Psoas muscle (tissue), 8 donors: ENCODE results near the gene SPINK7. TPM values are rescaled to one million over a fixed set of nuclear protein-coding genes. Genes with fewer than 3 reads are reported as not detected.

Experiments
- ATAC-seq, 4 donors: fragments of 200-7000 bp; cut with Tn5 transposase; one replicate each; pipeline ENCODE4 v1.9.1; 2020; ENCODE audit warnings: moderate library complexity in 3 of 4, mild to moderate bottlenecking in 2 of 4
- DNase-seq, 2 donors: peaks; one replicate each; pipeline ENCODE4 v3.0.0-alpha.2; 2020
- H3K27ac ChIP-seq: fragments of 200-600 bp; one replicate; pipeline ENCODE4 v1.8.0; 2022
- H3K27me3 ChIP-seq, 3 donors: fragments of 200-600 bp in 1 of 3; one replicate each; pipeline versions ENCODE4 v1.6.1 to v1.8.0; 2013 to 2022; ENCODE audit warnings: low read length in 2 of 3, mild to moderate bottlenecking in 2 of 3, moderate library complexity in 1 of 3; ENCODE audit not compliant: insufficient read depth in 3 of 3
- H3K36me3 ChIP-seq, 2 donors: fragments of 200-600 bp in 1 of 2; one replicate each; pipeline versions ENCODE4 v1.6.1 to v1.8.0; 2013 to 2022; ENCODE audit warnings: low read depth in 1 of 2, mild to moderate bottlenecking in 1 of 2, moderate library complexity in 1 of 2; ENCODE audit not compliant: insufficient read depth in 1 of 2
- H3K4me1 ChIP-seq: fragments of 200-600 bp; one replicate; pipeline ENCODE4 v1.8.0; 2022
- H3K4me3 ChIP-seq: fragments of 200-600 bp; one replicate; pipeline ENCODE4 v1.8.0; 2022; ENCODE audit warnings: mild to moderate bottlenecking
- H3K9me3 ChIP-seq: fragments of 200-600 bp; one replicate; pipeline ENCODE4 v1.8.0; 2022
- CTCF ChIP-seq: fragments of 200-600 bp; IDR thresholded peaks from one replicate; pipeline ENCODE4 v1.8.0; 2022; ENCODE audit warnings: antibody characterized with exemption
- WGBS, 3 donors: extraction: QIAGEN DNeasy Blood & Tissue Kit; methylation state at CpG; one replicate each; pipeline versions ENCODE4 v1.1.6 to v1.1.7; 2013; 5-methylcytosine and 5-hydroxymethylcytosine counted together
- intact Hi-C, 2 donors: fragments of 100-400 bp; cut with DNase I; formaldehyde crosslinking; loops; one replicate each; pipeline versions ENCODE4 v1.11.0 to v1.14.2; 2022
- polyA plus RNA-seq, 3 donors: library from polyadenylated mRNA; stranded (reverse); fragments of 200-250 nt; gene quantifications; one replicate each; pipeline ENCODE4 v1.2.3, GENCODE V29; 2013
- total RNA-seq, 4 donors: library from RNA; stranded (reverse); fragmentation: NEBNext Ultra II Directional in 2 of 4; extraction: Animal tissue kit (Norgen Biotek cat#: 25700) in 2 of 4; gene quantifications; one replicate each; pipeline versions ENCODE4 v1.2.1 to v1.2.4, GENCODE V29; 2021 to 2023
- donor health status: healthy with polysubstance abuse.
- donor health status: DM: no; HTN: no; CAD: no; lungs with moderate emphysema.
- donor health status: Bipolar disorder and iron deficiency.
- donor health status: healthy.
- donor health status: DM: yes; HTN: yes; CAD: no.
- donor health status: DM: no; HTN: no; CAD: no.
- donor health status: DM: no; HTN: no; CAD: no.
- donor health status: DM: yes; HTN: yes; CAD: no.

The SPINK7 gene
- total and polyA plus RNA-seq, 7 donors: not detected

- ATAC-seq (no peak), DNase-seq (no peak)
- Histone ChIP-seq H3K4me3 (no peak overlapping the region), H3K36me3 (no peaks in the 10 kb centered on the region), H3K4me1 (no peaks in the 10 kb centered on the region), H3K27ac (no peak overlapping the region), H3K27me3 (no peaks in the 10 kb centered on the region), H3K9me3 (no peaks in the 10 kb centered on the region)
- intact Hi-C loops: no loop called here
- peak; percentile 10 for TF ChIP-seq CTCF
- 55 to 66% (median 59%) methylated on average over 6 of the region's 6 CpGs for WGBS, 3 donors
Observed at GRCh38 chr5:148290271-148291195, 21.7 kb upstream of the SPINK7 start.

GRCh38 chr5:148297731-148298130, 14.5 kb upstream of the SPINK7 start:
- no peaks in the 10 kb centered on the region for H3K9me3 ChIP-seq
- H3K4me3 ChIP-seq: no peak overlapping the region
- H3K36me3 ChIP-seq: no peaks in the 10 kb centered on the region
- H3K27me3 ChIP-seq: no peaks in the 10 kb centered on the region
- no peak for TF ChIP-seq CTCF
- DNase-seq (no peak), ATAC-seq (no peak)
- intact Hi-C loops: no loop called here
- 70 to 78% (median 70%) methylated on average over 4 of the region's 4 CpGs for WGBS, 3 donors
- H3K4me1 ChIP-seq: no peaks in the 10 kb centered on the region
- no peak overlapping the region for H3K27ac ChIP-seq

GRCh38 chr5:148306446-148306845, 5.8 kb upstream of the SPINK7 start:
- 69 to 89% (median 82%) methylated on average over 1 of the region's 1 CpG for WGBS, 3 donors
- Histone ChIP-seq H3K36me3 (no peaks in the 10 kb centered on the region), H3K27ac (no peak overlapping the region), H3K9me3 (no peaks in the 10 kb centered on the region), H3K4me1 (no peaks in the 10 kb centered on the region), H3K27me3 (no peaks in the 10 kb centered on the region), H3K4me3 (no peak overlapping the region)
- TF ChIP-seq CTCF: no peak
- intact Hi-C loops: no loop called here
- ATAC-seq (no peak), DNase-seq (no peak)

- no peak overlapping the region for H3K27ac ChIP-seq
- H3K9me3 ChIP-seq: no peaks in the 10 kb centered on the region
- no peak for ATAC-seq
- TF ChIP-seq CTCF: no peak
- WGBS, 3 donors: 75 to 82% (median 75%) methylated on average over 3 of the region's 3 CpGs
- intact Hi-C loops: no loop called here
- no peak for DNase-seq
- no peaks in the 10 kb centered on the region for H3K4me1 ChIP-seq
- no peaks in the 10 kb centered on the region for H3K27me3 ChIP-seq
- H3K36me3 ChIP-seq: no peaks in the 10 kb centered on the region
- H3K4me3 ChIP-seq: no peak overlapping the region
Observed at GRCh38 chr5:148309019-148309418, 3.2 kb upstream of the SPINK7 start.
